ENCODE measurements around the gene NSL1.

DNA sequence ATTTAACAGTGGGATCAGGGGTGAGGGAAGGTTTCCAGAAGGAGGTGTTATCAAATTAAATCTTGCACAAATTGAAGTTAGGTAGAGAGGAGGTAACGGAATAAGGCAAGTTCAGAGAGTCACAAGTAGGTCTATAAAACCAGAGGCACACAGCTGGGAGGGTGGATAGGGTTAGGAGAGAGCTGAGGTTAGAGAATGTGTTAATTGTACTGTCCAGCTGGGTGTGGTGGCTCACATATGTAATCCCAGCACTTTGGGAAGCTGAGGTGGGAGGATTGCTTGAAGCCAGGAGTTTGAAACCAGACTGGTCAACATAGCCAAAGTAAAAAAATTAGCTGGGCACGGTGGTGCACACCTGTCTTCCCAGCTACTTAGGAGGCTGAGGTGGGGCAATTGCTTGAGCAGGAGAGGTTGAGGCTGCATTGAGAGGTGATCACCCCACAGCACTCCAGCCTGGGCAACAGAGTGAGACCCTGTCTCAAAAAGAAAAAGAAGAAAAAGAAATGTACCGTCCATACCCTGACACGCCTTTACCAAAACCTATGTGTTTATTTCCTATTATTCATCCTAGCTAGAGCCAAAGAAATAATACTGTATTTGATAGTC, 35.7 kb upstream of the NSL1 start:
- TF ChIP-seq, protein P1, sequence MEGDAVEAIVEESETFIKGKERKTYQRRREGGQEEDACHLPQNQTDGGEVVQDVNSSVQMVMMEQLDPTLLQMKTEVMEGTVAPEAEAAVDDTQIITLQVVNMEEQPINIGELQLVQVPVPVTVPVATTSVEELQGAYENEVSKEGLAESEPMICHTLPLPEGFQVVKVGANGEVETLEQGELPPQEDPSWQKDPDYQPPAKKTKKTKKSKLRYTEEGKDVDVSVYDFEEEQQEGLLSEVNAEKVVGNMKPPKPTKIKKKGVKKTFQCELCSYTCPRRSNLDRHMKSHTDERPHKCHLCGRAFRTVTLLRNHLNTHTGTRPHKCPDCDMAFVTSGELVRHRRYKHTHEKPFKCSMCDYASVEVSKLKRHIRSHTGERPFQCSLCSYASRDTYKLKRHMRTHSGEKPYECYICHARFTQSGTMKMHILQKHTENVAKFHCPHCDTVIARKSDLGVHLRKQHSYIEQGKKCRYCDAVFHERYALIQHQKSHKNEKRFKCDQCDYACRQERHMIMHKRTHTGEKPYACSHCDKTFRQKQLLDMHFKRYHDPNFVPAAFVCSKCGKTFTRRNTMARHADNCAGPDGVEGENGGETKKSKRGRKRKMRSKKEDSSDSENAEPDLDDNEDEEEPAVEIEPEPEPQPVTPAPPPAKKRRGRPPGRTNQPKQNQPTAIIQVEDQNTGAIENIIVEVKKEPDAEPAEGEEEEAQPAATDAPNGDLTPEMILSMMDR (IDR thresholded peaks at IDR 0.05; ENCODE audit: insufficient read depth, low read length, poor library complexity, severe bottlenecking): no peak
- TF ChIP-seq EZH2phosphoT487 (conservative IDR thresholded peaks at IDR 0.05; ENCODE audit: low read length): no peak

Measured in SU-DHL-6 (cell line).